Measurements from ENCODE around the gene MMP26.
"Not testable (repeated sequence)": the region's sequence is repeated elsewhere in the genome, so short reads cannot be mapped to it uniquely, and the experiment has no call there.

Gene MMP26

DNA sequence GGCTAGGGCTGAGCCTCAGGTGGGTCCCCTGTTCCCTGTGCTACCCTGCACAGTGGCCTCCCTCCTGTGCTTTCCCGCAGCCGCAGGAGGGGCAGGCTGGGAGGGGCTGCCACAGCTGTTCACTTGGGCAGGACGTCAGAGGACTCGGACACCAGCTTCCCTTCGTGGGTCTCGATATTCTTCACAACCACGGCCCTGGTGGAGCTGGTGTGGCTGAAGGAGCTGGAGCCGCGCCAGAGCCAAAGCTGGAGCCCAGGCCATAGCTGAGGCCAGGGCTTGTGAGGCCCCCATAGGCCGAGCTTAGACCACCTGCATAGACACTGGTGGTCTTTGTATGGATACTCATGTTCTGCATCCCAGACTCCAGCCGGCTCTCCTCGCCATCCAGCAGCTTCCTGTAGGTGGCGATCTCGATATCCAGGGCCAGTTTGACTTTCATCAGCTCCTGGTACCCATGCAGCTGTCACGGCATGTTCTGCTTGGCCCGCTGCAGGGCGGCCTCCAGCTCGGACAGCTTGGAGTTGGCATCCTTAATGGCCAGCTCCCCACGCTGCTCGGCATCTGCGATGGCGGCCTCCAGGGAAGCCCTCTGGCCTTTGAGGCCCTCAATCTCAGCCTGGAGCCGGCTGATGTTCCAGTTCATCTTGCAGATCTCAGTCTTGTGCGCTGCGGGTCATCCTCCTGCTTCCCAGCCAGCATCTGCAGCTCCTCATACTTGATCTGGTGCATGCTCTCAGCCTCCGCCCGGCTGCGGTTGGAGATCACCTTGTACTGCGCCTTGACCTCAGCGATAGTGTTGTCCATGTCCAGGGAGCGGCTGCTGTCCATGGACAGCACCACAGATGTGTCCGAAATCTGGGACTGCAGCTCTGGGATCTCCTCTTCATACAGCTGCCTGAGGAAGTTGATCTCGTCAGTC, 18.3 kb downstream of the MMP26 start:
- not testable (repeated sequence) for DNase-seq (ENCODE audit: low spot score)

DNA sequence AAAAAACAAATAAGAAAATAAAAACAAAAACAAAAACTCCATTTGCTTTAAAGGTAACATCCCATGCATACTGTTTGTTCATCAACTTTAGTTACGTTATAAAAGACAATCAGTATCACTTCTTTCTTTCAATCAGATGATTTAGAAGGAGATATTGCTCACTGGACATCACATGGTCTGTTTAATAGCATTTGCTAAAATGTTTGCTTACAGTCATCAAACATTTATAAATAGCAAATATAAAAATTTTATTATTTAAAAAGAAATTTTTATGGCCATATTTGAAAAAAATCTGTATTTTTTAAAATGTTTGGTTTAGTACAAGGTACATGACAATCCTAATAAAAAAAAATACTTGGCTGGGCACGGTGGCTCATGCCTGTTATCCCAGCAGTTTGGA, 22.6 kb downstream of the MMP26 start:
- DNase-seq (ENCODE audit: low spot score), result no peak

DNA sequence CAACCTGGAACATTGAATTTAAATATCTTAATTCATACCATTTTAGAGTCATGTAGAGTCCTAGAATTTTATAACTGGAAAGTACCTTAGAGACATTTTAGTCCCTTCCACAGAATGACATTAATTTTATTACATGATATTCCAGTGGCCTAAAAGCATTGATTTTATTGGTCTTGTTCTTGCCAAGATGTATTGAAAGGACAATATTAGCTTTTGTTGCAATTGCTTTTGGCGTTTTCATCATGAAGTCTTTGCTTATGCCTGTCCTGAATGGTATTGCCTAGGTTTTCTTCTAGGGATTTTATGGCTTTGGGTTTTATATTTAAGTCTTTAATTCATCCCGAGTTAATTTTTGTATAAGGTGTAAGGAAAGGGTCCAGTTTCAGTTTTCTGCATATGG, 36.2 kb downstream of the MMP26 start:
- DNase-seq (ENCODE audit: low spot score), result no peak

DNA sequence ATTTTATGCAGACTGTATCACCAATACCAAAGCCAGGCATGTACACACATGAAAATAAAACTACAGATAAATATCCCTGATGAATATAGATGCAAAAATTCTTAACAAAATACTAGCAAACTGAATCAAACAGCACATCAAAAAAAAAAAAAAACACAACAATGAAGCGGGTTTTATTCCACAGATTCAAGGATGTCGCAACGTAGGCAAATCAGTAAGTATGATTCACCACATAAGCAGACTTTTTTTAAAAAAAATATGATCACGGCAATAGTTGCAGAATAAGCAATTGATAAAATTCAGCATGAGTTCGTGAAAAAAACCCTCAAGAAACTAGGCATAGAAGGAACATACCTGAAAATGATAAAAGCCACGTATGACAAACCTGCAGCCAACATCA, 43.9 kb downstream of the MMP26 start:
- DNase-seq (ENCODE audit: low spot score), result no peak

DNA sequence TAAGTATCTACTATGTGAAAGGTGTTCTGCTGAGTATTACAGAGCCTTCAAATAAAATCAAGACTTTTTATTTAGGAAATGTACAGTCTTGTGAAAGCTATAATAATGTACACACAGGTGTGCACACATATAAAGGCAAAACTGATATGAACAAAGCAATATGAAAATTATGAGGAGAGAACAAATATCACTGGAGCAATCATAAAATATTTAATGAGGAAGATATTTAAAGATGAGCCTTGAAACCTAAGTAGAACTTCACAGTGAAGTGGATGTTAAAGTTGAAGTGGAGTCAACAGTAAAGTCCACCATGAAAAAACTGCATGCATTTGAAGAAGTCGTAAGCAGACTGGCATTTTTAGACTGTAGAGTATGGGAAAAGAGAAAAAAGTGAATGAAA, 46.6 kb downstream of the MMP26 start:
- no peak for DNase-seq (ENCODE audit: low spot score)

All from D341Med (cell line).